Ishikawa (cell line): ENCODE results near the gene TDRD5.

Experiments used
- CEBPB ChIP-seq: IDR thresholded peaks from 2 replicates; pipeline ENCODE4 v1.6.1; 2012
- CREB1 ChIP-seq: IDR thresholded peaks from 2 replicates; pipeline ENCODE4 v1.6.1; 2012; ENCODE audit warnings: low read depth
- EGR1 ChIP-seq: IDR thresholded peaks from 2 replicates; pipeline ENCODE4 v1.6.1; 2012
- EP300 ChIP-seq: IDR thresholded peaks from 2 replicates; pipeline ENCODE4 v1.6.1; 2012; ENCODE audit warnings: borderline replicate concordance
- FOXM1 ChIP-seq: IDR thresholded peaks from 2 replicates; pipeline ENCODE4 v1.6.1; 2012; ENCODE audit warnings: low read depth, borderline replicate concordance
- MAX ChIP-seq: IDR thresholded peaks from 2 replicates; pipeline ENCODE4 v1.6.1; 2012
- NFIC ChIP-seq: IDR thresholded peaks from 2 replicates; pipeline ENCODE4 v1.6.1; 2012
- RAD21 ChIP-seq: IDR thresholded peaks from 2 replicates; pipeline ENCODE4 v1.6.1; 2012; ENCODE audit warnings: low read depth
- REST ChIP-seq: IDR thresholded peaks from 2 replicates; pipeline ENCODE4 v1.6.1; 2012; ENCODE audit warnings: low read depth, mild to moderate bottlenecking
- TAF1 ChIP-seq: IDR thresholded peaks from 2 replicates; pipeline ENCODE4 v1.6.1; 2012; ENCODE audit warnings: low read depth, mild to moderate bottlenecking
- TCF12 ChIP-seq: IDR thresholded peaks from 2 replicates; pipeline ENCODE4 v1.6.1; 2012; ENCODE audit warnings: low read depth
- TEAD4 ChIP-seq: IDR thresholded peaks from 2 replicates; pipeline ENCODE4 v1.6.1; 2012
- YY1 ChIP-seq: IDR thresholded peaks from 2 replicates; pipeline ENCODE4 v1.6.1; 2012; ENCODE audit warnings: low read depth
- ZBTB7A ChIP-seq: IDR thresholded peaks from 2 replicates; pipeline ENCODE4 v1.6.1; 2012; ENCODE audit warnings: low read depth

- TF ChIP-seq RAD21 (no peak), CREB1 (no peak), REST (no peak), TAF1 (no peak), EP300 (no peak), TEAD4 (no peak), ZBTB7A (no peak), CEBPB (no peak), TCF12 (no peak), MAX (no peak), FOXM1 (no peak), YY1 (no peak), NFIC (no peak), EGR1 (no peak)
Measured at GRCh38 chr1:179714159-179714558, 122.5 kb downstream of the TDRD5 start.
